OCI-LY7 (cell line): ENCODE measurements around the gene CACNA1B.

Experiments used
- EZH2phosphoT487 ChIP-seq: fragments of 200-600 bp; sonication (generic); IDR thresholded peaks from 2 replicates; pipeline ENCODE4 v1.6.1; 2018; ENCODE audit warnings: low read depth, borderline replicate concordance, mild to moderate bottlenecking, mixed run types, antibody characterized with exemption, low read length, moderate library complexity, mixed read lengths
- TF ChIP-seq, protein P1 (sequence below): fragments of 200-600 bp; sonication (generic); conservative IDR thresholded peaks from 2 replicates; pipeline ENCODE4 v1.5.1; 2014; ENCODE audit warnings: mild to moderate bottlenecking, antibody characterized with exemption, low read length, moderate library complexity, mixed read lengths

DNA sequence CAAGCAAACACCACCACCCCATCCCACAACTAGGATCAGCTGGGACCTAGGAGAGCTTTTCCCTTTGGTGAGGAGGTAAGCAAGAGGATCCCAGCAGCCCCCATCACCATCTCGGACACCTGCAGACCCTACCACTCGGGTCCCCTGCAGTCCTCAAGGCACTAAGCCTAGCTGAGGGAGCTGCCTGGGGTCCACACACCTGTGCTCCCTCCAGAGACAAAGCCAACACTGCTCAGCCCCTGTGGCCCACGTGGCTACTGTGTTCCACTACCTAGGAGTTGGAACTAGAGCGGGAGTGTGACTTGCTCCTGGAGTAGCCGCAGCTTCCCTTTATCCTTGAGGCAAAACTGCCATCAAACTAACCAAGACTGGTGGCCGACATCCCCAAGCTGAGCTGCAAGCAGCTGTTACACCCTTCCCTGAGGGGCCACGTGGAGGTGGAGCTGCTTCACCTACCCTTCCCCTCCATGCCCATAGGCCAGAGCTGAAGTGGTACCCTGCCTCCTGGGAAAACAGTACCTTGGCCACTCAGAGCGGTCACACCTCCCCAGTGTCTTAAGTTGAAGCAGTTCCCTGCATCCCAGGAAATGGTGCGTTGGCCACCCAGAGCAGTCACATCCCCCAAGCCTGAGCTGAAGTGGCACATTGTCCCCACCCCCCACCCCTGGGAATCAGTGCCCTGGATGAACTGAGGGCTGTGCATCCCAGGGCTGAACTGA, 205.5 kb downstream of the CACNA1B start:
- TF ChIP-seq, protein P1, sequence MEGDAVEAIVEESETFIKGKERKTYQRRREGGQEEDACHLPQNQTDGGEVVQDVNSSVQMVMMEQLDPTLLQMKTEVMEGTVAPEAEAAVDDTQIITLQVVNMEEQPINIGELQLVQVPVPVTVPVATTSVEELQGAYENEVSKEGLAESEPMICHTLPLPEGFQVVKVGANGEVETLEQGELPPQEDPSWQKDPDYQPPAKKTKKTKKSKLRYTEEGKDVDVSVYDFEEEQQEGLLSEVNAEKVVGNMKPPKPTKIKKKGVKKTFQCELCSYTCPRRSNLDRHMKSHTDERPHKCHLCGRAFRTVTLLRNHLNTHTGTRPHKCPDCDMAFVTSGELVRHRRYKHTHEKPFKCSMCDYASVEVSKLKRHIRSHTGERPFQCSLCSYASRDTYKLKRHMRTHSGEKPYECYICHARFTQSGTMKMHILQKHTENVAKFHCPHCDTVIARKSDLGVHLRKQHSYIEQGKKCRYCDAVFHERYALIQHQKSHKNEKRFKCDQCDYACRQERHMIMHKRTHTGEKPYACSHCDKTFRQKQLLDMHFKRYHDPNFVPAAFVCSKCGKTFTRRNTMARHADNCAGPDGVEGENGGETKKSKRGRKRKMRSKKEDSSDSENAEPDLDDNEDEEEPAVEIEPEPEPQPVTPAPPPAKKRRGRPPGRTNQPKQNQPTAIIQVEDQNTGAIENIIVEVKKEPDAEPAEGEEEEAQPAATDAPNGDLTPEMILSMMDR: no peak
- TF ChIP-seq EZH2phosphoT487: no peak
